NCI-H1417 treated with DMSO at 0.1 percent for 48 hours (cell line): ENCODE data around the gene RCL1.
"Not testable (repeated sequence)": the region's sequence is repeated elsewhere in the genome, so short reads cannot be mapped to it uniquely, and the experiment has no call there.

ENCODE experiments used
- DNase-seq: peaks from one replicate; lab custom pipeline; 2025; lab: John Stamatoyannopoulos, UW

Gene RCL1

DNA sequence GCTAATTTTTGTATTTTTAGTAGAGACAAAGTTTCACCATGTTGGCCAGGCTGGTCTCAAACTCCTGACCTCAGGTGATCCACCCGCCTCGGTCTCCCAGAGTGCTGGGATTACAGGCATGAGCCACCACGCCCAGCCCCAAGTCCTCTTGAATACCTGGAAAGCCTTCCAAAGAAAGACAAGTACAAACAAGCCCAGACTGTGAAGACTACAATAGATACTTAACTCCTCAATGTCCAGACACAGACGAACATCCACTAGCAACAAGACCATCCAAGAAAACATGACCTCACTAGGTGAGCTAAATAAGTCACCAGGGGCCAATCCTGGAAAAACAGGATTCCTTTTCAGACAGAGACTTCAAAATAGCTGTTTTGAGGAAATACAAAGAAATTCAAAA, 9.6 kb upstream of the RCL1 start:
- DNase-seq: not testable (repeated sequence)

DNA sequence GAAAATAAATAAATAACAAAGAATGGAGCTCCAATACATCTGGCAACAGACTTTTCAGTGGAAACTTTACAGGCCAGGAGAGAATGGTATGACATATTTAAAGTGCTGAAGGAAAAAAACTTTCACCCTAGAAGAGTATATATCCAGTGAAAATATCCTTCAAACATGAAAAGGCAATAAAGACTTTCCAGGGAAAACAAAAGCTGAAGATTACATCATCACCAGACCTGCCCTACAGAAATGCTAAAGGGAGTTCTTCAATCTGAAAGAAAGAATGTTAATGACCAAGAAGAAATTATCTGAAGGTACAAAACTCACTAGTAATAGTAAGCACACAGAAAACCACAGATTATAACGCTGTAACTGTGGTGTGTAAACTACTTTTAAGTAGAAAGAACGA, 8.3 kb upstream of the RCL1 start:
- DNase-seq: no peak

DNA sequence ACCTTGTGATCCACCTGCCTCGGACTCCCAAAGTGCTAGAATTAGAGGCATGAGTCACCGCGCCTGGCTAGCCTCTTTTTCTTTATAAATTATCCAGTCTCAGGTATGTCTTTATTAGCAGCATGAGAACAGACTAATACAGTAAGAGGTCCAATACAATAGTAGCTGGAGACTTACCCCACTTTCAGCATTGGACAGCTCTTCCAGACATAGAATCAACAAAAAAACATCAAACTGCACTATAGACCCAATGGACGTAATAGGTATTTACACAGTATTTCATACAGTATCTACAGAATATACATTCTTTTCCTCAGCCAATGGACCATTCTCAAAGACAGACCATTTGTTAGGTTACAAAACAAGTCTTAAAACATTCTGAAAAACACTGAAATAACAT, 6.1 kb upstream of the RCL1 start:
- no peak for DNase-seq

DNA sequence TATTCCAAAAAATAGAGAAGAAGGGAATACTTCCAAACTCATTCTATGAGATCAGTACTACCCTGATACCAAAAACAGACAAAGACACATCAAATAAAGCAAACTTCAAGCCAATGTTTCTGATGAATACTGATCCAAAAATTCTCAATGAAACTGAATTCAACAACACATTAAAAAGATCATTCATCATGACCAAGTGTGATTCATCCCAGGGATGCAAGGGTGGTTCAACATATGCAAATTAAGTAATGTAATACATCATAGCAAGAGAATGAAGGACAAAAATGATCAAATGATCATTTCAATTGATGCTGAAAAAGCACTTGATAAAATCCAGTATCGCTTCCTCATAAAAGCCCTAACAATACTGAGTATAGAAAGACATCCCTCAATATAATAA, 4.9 kb upstream of the RCL1 start:
- no peak for DNase-seq

DNA sequence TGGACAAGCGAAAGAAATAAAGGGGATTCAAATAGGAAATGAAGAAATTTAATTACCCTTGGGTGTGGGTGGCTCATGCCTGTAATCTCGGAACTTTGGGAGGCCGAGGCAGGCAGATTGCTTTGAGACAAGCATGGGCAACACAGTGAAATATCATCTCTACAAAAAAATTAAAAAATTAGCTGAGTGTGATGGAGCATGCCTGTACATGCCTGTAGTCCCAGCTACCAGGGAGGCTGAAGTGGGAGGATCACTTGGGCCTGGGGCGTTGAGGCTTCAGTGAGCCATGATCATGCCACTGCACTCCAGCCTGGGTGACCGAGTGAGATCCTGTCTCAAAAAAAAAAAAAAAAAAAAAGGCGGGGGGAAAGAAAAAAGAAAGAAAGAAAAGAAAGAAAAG, 4.0 kb upstream of the RCL1 start:
- no peak for DNase-seq

DNA sequence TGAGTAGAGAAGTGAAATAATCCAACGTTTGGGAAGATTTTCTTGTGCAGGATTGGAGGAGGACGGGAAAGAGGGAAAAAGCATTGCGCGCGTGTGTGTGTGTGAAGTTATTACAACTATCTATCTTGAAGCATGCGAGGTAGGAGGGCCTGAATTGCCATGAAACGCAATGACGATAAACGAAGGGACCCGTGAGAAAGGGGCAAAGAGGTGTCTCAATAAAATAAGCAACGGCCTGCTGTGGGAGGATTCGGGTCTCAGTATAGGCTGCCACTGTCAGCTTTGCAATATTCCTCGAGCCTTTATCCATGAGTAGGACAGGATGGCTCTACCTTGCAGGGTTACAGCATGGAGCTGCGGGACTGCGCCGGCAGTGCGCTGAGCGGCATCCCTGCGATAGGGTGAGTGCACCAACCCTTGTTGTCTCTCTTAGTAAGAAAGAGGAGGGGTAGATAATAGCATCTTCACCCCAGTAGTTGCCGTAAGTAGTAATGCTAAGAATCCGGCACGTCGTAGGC, 631 bp upstream of the RCL1 start:
- no peak for DNase-seq

DNA sequence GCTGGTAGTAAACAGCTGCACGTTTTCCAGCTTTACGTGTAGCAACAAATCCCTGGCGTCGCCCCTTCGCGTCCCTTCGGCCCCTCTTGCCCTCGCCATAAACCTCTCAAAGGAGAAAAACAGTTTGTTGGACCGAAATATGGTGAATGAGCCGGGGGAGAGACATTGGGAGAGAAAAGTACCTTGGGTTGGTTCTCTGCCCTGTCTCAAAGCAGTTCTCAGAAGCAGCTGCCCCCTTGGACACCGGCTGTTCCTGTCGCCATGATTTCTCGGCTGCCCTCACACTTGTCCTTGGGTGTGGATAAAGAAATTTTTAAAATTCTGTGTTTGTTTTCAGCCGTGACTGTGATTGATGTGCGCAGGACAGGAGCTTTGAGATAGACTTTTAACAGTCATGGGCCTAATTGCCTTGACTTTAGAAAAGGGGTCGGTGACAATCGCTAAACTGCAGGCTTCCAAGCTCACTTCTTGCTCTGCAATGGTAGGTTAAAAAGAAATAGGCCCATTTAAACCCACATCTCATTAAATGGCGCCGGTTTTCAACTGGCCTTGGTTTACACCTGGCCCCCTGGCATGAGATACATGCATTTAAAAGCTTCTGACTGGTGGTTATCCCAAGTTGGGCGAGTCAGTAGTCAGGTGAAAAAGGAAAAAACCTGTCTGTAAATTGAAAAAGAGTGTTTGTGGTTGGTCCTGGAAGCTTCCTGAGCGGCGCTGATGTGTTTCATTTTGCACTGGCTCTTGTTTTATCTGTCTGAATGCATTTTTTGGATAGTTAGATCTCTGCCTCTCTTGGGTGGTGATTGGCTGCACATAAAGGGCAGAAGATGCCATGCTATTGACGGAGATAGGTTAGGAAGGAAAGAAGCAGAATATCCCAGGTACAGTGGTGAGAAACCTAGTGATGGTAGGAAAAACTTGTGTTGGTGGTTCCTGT, 983 bp downstream of the RCL1 start:
- DNase-seq: no peak

DNA sequence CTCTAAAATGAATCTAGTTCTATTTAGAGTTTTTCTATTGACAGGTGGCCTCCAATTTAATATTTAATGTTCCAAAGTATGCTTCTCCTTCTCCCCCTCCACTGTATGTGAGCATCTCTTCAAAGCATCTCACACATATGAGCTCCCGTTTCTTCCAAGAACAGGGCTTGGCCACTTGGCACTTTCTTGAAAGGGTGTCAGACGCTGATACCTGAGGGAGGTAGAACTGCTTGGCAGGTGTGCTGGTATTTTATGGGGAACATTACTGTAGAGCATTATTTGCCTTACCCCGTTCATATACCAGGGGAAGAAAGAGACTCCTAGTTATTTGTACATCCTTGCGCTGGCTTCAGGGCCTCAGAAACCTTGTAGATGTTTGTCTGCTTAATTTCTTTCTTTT, 1.9 kb downstream of the RCL1 start:
- no peak for DNase-seq

DNA sequence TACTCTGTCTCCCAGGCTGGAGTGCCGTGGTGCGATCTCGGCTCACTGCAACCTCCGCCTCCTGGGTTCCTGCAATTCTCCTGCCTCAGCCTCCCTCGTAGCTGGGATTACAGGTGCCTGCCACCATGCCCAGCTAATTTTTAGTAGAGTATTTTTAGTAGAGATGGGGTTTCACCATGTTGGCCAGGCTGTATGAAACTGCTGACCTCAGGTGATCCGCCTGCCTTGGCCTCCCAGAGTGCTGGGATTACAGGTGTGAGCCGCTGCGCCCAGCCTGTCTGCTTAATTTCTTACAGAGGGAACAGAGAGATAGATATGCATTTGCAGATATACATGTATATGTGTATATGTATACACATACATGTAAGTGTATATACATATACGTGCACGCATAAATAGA, 2.4 kb downstream of the RCL1 start:
- DNase-seq: not testable (repeated sequence)

DNA sequence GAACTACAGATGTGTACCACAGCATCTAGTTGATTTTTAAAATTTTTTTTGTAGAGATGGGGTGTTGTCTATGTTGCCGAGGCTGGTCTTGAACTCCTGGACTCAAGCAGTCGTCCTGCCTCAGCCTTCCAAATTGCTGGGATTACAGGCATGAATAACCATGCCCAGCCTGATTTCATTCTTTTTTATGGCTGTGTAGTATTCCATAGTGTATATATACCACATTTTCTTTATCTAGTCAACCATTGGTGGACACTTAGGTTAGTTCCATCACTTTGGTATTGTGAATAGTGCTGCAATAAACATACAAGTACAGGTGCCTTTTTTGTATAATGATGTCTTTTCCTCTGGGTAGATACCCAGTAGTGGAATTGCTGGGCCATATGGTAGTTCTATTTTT, 3.8 kb downstream of the RCL1 start:
- no peak for DNase-seq

DNA sequence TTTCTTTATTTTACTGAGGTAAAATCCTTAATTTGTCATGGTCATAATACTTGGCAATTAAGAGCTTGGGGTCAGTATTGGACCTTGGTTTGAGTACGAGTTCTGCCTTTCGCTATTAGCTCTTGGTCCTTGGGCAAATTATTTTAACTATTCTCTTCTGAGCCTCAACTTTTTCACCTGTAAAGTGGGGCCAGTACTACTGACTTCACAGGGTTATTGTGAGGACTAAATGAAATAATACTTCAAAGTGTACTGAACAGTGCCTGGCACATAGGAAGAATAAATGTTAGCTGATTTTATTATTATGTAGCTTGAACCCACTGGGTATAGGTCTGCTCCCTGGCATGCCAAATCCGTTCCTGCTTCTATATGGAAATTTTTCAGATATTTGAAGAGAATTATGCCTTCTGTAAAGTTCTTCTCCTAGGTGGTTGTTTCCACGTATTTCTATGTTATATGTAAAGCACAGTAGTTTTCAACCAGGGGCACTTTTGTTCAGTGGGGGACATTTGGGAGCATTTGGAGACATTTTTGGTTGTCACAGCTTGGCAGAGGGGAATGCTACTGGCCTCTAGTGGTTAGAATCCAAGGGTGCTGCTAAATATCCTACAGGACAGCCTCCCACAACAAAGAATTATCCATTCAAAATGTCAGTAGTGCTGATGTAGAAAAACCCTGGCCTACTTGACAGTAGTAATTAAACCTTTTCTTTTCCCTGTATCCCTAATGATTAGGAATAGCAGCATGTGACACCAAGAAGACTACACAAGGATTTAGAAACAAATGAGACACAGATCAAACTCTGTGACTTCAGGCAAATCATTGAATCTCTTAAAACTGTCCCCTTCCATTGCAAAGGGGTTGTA, 4.5 kb downstream of the RCL1 start:
- DNase-seq: no peak

DNA sequence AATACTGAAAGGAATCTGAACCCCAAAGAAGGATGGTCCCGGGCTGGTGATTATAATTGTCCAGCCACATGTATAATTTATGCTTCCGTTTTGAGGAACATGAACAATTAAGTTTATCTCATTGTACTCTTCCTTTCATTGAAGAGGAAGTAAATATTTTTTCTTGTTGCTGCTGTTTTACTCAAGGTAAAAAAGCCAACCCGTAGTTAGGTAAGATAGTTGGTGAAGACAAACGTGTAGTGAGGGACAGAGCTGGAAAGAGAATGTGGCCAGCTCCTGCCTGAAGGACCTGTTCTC, 5.1 kb downstream of the RCL1 start:
- no peak for DNase-seq

DNA sequence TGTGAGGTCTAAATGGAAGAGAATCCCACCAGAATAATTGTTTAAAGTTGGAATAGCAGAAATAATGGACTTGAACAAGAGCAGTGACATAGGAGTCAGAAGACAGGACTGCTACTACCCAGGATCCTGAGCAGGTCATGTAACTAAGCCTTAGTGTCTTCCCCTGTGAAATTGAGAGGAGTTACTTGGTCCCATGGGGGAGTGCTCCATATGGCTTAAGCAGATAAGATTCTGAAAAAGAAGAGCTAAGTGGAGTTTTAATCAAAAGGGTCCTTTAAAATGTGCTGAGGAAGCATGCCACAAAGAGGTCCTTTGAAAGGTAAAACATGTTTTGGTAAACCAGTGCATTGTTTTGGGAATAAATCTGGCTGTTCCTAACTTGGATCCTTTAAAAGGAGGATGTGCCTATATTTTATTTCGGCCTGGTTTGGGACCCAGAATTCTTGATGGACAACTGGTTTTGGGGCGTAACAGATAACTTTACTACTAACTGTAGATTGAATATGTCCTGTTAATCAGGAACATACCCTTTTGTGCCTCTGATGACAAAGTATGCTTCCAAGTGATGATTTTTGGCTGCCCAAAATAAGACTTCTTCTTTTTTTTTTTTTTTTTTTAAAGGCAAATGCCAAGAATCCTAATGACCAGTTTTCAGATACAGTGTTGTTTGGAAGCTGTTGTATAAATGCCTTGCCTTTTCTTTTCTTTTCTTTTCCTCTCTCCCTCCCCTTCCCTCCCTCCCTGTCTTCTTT, 5.7 kb downstream of the RCL1 start:
- no peak for DNase-seq

DNA sequence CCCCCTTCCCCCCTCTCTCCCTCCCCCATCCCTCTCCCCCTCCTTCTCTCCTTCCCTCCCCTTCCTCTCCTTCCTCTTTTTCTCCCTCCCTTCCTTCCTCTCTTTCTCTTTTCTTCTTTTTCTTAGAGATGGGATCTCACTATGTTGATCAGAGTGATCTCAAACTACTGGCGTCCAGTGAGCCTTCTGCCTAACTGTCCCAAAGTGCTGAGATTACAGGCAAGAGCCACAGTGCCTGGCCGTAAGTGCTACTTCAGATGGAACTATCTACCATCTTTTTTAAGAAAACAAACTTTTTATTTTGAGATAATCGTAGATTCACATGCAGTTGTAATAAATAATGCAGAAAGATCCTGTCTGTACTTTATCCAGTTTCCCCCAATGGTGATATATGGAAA, 6.3 kb downstream of the RCL1 start:
- DNase-seq: no peak

DNA sequence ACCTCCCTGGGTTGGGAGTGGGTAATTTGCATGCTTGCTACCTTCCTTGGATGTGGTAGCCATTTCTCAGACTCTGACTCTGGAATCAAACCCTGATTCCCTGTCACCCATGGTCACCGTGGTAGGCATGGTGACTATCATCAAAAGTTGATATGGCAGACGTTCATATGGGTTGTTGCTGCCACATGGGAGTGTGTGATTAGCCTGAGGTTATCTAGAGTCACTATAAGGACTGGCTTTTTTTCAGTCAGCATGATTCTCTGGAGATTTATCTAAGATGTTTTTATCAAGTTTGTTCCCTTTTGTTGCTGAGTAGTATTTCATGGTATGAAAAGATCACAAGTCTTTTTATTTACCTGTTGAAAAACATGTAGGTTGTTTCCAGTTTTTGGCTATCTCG, 7.0 kb downstream of the RCL1 start:
- DNase-seq: no peak

DNA sequence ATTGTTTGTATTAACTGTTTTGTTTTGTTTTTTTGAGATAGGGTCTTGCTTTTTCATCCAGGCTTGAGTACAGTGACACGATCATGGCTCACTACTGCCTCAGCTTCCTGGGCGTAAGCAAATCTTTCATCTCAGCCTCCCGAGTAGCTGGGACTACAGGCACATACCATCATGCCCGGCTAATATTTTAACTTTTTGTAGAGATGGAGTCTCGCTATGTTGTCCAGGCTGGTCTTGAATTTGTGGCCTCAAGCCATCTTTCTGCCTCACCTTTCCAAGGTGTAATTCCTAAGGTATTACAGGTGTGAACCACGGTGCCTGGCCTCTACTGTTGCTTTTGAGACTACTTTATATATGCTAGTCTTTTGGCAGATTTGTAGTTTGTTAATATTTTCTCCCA, 8.4 kb downstream of the RCL1 start:
- DNase-seq: no peak

DNA sequence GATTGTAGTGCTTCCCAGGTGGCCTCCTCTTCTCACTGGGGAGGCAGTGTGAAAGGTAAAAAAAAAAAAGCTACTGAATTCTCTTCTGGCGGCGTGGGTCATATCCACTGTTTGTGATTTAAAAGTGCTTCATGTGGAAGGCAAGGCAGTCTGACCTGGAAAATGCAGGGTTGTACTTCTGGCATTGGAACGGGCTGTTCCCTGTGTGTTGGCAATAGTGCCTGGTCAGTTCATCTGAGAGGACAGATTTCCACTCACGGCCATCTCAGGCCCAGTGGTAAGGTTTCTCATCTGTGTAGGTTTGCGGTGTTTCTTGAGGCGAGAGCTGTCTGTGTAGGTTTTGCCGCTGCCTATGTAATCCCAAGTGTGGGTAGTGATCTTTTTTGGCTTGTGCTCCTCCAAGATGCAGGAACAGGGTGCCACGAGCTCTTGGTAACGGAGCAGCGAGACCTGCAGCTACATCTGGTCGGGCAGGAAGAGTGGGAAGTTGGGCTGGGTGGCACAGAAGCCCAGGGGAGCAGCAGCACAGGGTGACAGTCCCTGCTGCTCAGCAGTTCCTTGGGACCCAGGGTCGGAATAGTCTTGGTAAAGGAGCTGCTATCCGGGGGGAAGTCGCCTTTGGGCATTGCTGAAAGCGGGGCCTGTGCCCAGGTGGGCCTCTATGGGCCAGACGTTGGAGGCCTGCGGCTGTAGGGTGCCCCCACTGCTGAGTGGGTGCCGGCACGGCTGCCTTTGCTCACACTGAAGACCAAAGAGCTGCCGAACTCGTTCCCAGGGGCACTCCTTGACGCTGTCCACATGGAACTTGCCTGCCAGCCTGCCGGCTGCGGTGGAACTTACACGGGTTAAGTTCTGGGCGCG, 11.2 kb downstream of the RCL1 start:
- DNase-seq: no peak

DNA sequence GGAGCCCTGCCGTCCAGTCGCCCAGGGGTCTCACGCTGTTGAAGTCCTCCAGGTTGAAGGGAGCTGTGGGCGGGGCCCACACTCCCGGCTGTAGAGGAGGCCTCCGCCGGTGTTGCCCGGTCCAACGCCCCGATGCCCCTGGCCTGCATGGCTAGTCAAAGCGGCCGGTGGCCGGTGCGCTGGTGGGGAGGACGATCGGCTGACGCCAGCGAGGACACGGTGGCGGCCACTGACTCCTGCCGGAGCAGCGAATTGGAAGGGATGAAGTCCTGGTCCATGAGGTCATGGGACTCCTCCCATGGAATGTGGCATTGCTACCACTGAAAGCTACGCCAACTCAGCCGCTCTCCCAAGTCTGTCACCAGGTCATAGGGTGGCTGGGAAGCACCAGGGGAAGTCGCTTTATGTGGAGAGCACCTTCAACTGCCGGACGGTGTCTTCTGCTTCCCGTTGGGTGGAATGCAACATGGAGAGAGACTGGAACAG, 11.8 kb downstream of the RCL1 start:
- no peak for DNase-seq

DNA sequence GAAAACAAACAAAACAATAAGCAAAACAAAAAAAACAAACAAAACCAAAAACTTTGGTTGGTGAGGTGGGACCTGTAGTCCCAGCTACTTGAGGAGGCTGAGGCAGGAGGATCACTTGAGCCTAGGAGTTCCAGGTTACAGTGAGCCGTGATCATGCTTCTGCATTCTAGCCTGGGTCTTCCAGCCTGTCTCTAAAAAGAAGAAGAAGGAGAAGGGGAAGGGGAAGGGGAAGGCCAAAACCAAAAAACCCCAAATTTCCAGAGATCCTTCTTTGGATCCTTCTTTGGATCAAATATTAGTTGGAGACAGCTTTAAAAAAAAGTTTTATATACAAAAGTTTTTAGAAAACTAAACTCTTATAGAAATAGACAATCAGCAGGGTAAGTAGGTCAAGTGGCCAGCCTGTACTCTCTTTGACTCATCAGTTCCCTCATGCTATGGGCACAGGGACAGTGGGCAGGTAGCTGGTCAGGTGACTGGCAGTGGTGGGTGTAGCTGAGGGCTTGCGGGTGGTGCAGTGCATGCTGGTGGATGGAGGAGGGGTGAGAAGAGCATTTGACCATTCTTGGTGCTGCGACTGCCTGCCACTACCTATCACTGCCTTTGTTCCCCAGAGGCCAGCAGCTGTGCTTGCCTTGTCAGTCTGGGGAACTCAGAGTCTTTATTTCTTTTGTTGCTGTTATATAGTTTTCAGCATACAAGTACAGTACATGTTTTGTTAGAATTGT, 12.6 kb downstream of the RCL1 start:
- DNase-seq: no peak

DNA sequence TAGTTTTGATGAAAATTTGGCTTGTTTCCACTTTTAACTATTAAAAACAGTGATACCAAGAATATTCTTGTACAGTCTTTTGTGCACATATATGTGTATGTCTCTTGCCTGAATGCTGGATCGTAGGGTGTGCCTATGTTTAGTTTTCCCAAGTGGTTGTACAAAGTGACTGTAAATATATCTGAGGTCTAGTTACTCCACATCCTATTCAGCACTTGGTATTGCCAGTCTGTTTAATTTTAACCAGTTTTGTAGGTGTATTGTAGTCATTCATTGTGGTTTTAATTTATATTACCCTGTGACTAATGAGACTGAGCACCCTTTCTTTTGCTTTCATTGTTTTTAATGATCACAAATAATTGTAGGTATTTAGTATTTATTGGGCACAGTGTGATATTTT, 17.8 kb downstream of the RCL1 start:
- no peak for DNase-seq

DNA sequence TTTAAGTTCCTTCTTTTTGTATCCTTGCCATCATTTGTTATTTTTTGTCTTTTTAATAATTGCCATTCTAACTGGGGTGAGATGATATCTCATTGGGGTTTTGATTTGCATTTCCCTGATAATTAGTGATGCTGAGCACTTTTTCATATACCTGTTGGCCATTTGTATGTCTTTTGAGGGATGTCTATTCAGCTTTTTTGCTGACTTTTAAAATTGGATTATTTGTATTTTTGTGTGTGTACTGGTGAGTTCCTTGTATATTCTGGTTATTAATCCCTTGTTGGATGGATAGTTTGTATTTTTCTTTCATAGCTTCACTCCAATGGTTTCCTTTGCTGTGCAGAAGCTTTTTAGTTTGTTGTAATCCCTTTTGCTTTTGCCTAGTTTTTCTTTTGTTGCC, 19.1 kb downstream of the RCL1 start:
- no peak for DNase-seq
